HFF-Myc (cell line): Measurements from ENCODE around the gene TOX3.

Experiments used
- DNase-seq: peaks from one replicate; pipeline ENCODE4 v3.0.0-alpha.2; 2011; ENCODE audit warnings: low read depth; ENCODE audit errors: extremely low read depth
- H3K4me3 ChIP-seq: replicated peaks from 2 replicates; pipeline ENCODE4 v1.5.1; 2011; ENCODE audit warnings: low read depth, mild to moderate bottlenecking, control low read depth, low read length
- CTCF ChIP-seq: IDR thresholded peaks from 2 replicates; pipeline ENCODE4 v1.5.1; 2012; ENCODE audit warnings: mild to moderate bottlenecking, low read depth, low read length, control low read depth; ENCODE audit errors: missing control alignments

Gene TOX3

GRCh38 chr16:52573365-52574299 lies 26.7 kb upstream of the TOX3 start:
- H3K4me3 ChIP-seq, result no peak overlapping the region
- no peak for TF ChIP-seq CTCF
- DNase-seq, result no peak

- H3K4me3 ChIP-seq, result no peak overlapping the region
- no peak for DNase-seq
- TF ChIP-seq CTCF, result no peak
These were observed 25.7 kb upstream of the TOX3 start for GRCh38 chr16:52572656-52573055.

- DNase-seq, result no peak
- TF ChIP-seq CTCF, result no peak
- H3K4me3 ChIP-seq, result no peak overlapping the region
These were observed 23.6 kb upstream of the TOX3 start for GRCh38 chr16:52570495-52571091.

- DNase-seq, result no peak
- no peak overlapping the region for H3K4me3 ChIP-seq
- TF ChIP-seq CTCF, result no peak
These were observed 22.8 kb upstream of the TOX3 start for GRCh38 chr16:52569701-52570100.

GRCh38 chr16:52568983-52569690 lies 22.2 kb upstream of the TOX3 start:
- no peak overlapping the region for H3K4me3 ChIP-seq
- DNase-seq, result no peak
- no peak for TF ChIP-seq CTCF

- DNase-seq, result no peak
These were observed 21.6 kb upstream of the TOX3 start for GRCh38 chr16:52568495-52568894.

More at GRCh38 chr16:52568495-52568894, 21.6 kb upstream of the TOX3 start:
- no peak overlapping the region for H3K4me3 ChIP-seq
- no peak for TF ChIP-seq CTCF
